ENCODE data around the gene FNDC3B. TPM values are rescaled to one million over a fixed set of nuclear protein-coding genes. Genes with fewer than 3 reads are reported as not detected.

The FNDC3B gene
- total RNA-seq, 1 donor from 2014 or later = 66.9 TPM

DNA sequence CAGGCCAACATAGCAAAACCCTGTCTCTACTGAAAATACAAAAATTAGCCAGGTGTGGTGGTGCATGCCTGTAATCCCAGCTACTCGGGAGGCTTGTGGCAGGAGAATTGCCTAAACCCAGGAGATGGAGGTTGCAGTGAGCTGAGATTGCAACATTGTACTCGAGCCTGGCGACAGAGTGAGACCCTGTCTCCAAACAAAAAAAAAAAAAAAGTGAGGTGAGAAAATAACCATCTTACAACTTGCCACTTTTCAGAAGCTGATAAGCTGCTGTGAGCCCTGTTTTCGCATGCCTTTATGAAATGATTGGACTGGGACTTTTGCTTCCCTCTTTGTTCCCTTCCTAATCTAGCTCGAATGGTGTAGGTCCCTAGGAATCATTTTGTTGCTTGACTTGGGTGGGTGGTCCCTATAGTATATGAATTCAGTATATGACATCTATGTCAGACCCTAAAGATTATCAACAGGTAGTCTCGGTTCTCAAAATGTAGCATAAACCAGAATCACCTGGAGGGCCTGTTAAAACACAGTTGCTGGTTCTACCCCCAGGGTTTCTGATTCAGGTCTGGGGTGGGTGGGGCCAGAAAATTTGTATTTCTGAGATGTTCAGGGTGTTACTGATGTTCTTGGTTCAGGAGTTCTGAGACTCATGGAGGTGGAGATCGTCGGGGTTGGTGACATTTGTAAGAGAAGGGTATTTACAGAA is 107.9 kb downstream of the FNDC3B start:
- DNase-seq (ENCODE audit: low read depth) = no peak

DNA sequence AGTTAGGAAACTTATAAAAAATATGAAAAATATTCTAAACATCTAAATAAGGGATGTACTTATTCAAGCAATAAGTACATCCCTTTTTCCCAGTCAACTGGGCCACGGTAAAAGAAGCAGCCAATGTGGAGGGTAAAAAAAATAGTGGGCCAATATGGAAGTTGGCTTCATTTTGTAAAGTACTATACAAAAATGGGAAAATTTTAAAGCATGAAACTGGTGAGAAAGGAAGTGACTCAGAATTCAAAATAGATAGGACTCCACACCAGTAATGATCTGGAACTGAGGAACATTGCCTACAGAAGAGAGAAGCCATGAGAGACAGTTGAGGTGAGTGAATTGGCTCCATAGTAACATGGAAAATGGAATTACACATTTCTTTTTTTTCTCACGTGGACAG is 108.9 kb downstream of the FNDC3B start:
- DNase-seq (ENCODE audit: low read depth) = no peak

DNA sequence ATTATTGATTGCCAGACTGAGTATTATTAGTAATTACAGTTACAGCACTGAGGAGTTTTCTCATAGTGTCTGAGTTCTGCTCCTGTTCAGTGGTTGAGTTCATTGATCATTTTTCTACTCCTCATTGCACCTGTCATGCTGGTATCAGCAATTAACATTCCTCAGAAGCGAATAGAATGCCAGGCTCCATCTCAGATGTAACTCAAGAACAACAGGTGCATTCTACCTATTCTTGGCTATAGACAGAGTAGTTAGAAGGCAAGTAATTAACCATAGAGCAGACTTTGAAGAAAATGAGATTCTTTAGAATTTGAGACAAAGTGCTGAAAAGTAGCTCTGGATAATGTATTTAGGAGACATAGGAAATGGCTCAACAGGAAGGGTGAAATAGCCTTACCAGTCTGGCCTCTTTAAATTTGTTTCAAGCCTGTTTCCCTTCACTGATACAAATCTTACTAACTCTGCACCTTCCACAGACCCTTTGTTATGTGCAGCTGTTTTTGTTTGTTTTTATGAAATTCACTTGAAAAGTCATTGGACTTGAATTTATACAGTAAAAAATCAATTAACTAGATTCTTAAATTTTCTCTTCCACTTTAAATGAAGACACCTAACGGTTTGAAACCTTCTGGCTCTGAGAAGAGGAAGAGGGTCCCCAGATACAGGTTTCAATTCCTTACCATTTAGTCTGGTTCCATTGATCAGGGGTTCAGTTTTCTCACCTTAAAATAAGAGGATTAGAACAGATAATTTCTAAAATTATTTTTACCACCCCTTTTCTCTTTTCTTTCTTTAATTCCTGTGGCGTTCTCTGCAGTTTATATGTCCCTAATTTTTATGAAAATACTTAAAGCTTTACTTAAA is 109.6 kb downstream of the FNDC3B start:
- DNase-seq (ENCODE audit: low read depth) = peak; percentile 67

DNA sequence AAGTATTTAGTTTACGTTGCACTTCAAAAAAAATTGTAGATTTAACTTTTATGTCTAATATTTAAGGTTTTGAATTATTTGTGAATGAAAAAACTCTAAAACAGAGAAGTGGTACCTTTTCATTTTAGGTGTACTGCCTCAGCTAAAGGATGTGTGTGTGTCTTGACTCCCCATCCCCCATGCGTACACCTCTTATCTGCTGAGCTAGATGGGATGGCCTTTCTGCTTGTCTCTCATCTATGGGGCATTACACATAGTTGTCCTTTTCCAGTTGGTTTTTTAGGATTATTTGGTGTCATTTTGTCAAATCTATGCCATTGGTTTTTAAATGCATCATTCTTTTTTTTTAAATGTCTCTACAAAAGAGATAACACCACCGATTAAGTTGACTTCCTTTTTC is 110.9 kb downstream of the FNDC3B start:
- no peak for DNase-seq (ENCODE audit: low read depth)

DNA sequence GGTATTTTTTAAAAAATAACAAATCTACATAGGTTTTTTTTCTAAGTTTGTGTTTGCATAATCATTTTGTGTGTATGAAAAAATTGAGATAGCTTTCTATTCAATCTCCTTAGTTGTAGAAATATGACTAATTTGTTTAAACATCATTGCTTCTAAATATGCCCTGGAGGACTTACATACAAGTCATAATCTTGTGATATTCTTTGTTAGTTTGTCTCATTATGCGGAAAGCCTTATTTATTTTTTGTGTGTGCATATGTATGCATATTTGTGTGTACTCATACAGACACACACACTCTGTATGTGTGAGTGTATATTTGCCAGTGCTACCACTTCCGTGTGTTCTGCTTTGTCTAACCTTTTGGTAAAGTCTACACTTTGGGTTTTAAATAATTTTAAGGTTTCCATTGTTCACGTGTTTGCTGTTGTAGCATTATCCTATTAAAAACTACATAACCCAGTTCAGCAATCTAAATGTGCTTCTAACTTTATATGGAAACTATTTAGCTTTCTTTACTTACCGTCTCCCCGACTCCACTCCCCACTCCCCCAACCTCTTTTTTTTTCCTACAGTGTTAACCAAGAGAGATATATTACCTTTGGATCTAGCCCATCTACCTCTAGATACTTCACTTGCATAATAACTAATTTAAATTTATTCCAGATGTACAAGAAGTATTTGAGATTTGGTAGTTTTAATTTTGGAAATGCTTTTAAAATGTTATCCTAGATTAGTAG is 111.7 kb downstream of the FNDC3B start:
- DNase-seq (ENCODE audit: low read depth) = no peak

DNA sequence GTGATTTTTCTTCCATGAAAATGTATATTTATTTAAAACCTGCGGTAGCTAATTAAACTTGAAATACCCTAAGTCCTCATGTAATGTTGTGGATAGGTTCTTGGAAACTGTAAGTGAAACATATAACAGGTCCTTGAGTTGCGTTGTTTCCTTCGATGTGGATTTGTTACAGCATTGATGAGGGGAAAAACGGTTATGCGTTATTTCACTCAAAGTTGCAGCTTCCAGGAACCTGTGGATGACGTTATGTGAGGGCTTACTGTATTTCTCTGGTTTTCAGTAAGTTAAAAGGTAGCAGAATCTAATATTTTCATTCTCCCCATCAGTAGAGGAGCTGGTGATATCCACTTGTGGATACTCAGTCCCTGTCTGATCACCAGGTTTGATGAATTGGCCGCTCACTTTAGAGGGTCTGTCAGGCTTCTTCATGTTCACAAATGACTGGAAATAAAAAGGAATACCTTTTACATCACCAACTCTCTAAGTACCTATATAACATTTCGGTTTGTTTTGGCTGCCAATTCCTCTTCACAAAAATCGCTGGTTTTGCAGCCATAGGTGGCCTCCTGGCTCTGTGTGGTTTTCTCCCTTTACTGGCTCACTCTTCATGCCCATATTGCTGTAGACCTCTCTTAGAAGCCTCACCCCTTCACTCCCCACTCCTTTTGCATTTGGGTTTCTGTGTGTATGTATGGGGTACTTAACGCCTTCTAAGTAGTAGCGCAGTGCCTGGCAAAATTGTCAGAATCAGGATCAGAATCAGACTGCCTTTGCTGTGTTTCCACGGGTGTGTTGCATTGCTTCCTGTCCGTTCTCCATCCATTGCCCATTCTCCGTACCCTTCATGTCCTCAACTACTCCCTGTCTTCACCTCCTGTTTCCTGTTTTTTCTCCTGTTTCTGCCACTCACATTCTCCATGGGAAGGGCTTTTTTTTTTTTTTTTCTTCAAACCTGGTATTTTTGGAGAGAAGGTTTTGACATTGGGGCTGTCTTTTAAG is 112.6 kb downstream of the FNDC3B start:
- DNase-seq (ENCODE audit: low read depth) = no peak

DNA sequence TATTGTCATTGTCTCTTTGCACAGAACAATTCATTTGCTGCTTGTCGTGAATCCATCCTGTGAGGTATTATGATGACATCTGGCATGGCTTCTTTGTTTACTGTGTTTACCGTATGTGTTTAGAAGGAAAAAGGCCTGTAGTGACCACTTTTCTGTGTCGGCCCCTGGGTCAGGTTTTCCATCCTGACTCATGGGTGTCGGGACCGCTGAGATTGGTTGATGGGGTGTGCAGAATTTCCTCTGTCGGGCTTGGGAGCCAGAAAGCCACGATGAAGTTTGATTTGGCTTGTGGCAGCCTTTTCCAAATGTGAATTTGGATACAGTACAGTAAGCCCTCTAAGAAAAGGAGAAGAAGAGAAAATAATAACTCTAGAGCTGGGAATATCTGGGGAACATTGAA is 113.5 kb downstream of the FNDC3B start:
- peak; percentile 65 for DNase-seq (ENCODE audit: low read depth)

DNA sequence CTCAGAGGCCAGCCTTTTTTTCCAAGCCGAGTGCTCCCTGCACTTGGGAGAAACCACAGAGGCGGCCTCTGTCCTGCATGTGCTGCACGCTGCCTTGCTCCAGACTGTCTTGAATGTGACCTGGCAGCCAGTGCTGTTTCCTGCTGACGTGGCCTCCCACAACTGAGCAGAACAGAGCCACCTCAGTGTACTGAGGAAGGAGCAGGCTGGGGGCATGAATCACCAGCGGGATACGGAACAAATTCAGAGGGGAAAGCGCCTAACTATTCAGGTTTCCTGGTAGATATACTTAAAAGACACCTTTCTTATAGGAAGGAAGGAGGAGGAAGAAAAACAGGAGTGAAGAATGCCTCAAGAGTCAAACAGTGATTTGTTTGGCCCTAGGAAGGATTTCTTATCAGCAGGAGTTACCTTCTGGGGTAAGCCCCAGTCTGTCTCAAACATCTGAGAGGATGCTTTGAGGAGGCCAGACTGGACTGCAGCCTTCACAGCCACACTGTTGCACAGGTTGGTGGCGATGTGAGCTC is 114.0 kb downstream of the FNDC3B start:
- DNase-seq (ENCODE audit: low read depth) = peak; percentile 93

DNA sequence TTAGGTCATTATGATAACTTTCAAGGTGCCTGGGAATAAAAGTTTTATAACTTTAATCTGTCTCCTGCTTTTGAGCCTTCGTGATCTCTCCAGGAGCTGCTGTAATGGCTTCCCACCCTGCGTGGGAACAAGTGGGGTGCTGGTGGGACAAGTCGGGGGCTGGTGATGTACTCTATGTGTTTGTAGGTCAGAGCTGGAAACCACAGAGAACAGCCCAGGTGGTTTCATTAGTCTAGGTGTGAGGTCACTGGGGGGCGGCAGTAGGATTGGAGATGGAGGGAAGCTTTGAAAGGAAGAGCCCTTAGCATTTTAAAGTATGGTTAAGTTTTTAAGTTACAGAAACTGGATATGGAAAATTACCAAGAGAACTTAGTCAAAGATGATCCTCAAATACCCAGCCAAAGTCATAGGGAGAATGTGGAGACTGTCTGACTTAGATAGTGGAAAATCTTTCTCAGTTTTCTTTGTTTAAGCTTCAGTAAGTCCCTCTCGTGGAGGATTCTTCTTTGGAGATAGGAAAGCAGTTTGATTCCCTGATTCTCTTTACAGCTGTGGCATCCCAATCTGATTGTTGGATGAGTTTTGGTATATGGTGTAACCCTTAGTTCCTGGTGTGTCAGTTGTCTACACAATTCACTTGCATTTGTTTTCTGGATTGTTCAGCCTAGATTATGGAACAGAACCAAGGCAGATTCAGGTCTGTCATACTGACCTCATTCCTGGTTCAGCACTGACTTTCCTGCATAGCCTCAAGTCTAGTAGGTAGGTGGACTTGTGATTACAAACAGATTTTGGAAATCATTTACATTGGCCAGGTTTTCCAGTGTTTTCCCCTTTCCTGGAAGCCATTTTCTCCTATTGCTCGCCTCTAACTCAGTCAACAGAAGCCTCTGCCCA is 115.6 kb downstream of the FNDC3B start:
- DNase-seq (ENCODE audit: low read depth) = no peak

DNA sequence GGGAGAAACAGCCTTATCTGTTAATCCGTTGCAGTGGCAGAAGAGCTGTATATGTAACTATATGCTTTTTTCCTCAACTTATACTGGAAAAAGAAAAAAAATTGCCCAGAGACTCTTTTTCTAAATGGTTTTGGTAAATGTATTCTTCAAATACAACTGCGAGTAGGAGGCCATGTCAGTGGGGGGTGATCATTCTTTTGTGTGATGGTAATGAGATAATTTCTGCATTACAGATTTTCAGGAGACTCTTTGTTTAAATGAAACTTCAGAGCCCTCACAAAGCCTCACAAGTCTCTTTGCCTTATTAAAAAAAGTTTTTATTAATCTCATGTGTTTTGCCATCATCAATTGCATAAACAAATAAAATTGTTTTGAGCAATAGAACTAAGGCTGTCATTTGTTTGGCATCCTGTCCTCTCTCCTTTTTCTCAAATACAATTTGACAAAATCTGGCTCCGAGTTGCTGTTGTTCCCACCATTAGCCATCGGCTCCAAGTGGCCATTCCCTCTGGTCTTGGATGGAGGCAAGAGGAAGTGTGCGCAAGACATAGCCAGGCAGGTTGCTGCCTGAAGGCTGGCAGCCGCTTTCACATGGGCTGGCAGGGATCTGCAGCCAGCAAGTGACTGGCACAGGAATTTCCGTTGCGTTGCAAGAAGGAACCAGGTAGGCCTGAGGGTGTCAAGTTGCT is 116.7 kb downstream of the FNDC3B start:
- no peak for DNase-seq (ENCODE audit: low read depth)

DNA sequence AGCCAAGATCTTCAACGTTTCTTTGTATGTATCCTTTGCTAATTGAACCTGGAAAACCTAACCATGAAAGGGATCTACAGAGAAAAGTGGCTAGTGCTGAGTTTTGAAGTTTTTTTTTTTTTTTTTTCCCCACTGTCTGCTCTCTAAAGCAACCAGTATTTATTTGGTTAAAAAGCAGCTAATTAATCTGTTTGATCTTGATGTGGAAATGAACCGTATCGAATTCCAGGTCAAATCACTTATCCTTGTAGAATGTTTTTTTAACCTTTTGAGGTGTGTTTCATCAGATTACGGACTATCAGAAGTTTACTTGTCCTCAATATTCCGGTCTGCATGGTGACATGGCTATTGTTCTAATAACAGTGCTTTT is 117.2 kb downstream of the FNDC3B start:
- no peak for DNase-seq (ENCODE audit: low read depth)

DNA sequence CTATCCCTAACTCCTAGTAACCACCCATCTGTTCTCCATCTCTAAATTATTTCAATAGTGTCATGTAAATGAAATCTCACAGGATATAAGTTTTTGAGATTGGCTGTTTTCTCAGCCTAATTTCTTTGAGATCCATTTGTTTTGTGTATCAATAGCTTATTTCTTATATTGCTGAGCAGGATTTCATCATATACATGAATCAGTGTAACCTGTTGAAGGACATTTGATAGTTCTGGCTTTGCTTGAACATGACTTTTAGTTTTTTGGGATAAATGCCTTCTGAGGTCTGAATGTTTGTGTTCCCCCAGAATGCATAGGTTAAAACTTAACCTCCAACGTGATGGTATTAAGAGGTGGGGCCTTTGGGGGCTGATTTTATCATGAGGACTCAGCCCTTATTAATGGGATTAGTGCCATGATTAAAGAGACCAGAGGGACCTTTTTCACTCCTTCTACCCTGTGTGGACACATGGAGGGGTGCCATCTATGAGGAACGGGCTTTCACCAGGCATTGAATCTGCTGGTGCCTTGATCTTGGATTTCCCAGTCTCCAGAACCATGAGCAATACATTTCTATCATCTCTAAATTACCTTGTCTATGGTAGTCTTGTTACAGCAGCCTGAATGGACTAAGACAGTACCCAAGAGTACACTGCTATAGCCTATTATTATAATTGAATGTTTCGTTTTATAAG is 118.3 kb downstream of the FNDC3B start:
- no peak for DNase-seq (ENCODE audit: low read depth)

DNA sequence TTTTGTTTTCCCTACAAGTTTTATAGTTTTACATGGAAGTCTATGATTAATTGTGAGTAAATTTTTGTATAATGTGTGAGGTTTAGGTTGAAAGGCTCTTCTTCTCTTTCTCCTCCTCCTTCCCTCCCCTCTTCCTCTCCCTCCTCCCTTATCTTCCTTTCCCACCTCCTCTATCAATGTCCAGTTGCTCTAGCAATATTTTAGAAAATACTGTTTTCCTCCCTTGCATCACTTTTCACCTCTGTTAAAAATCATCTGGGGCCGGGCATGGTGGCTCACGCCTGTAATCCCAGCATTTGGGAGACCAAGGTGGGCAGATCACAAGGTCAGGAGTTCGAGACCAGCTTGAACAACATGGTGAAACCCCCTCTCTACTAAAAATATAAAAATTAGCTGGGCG is 119.4 kb downstream of the FNDC3B start:
- no peak for DNase-seq (ENCODE audit: low read depth)

DNA sequence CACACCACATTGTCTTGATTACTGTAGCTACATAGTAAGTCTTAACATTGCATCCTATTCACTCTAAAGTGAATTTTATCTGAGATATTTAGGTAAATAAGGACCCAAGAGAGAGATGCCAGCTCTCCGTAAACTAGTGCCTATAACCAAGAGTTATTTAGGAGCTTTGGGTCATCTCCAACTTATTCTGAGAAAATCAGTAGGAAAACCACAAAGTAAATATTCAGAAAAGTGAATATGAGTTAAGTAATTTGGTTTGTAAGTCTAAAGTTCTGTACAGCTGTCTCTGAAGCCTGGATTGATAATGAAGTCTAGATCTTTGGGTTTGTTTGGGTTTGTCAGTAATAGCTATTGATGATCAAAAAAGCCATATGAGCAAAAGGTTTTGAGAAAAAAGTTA is 120.0 kb downstream of the FNDC3B start:
- DNase-seq (ENCODE audit: low read depth) = no peak

DNA sequence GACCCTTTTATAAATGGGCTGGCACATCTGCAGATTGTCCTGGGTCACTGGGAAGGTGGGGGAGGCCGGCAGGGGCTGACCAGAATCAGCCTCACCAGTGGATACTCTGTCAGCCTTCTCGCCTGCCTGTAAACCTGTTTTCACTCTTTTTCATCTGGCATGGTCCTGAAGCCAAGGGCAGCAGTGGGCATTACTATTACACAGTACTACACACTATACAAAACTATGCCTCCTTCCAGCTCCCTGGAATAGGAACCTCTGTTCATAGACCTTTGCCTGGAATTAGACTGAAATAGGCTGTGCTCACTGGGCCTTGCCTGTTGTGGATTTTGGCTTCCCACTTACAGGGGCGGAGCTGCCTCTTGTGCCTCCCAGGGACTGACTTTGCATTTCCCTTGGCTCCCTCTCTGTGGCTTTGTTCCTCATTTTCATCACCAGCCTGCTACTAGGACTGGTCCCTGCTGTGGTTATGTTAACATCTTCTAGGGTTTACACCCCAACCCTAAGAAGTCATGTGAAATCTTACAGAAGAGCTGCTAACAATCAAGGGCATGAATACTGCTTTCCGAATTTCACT is 120.7 kb downstream of the FNDC3B start:
- DNase-seq (ENCODE audit: low read depth) = no peak

DNA sequence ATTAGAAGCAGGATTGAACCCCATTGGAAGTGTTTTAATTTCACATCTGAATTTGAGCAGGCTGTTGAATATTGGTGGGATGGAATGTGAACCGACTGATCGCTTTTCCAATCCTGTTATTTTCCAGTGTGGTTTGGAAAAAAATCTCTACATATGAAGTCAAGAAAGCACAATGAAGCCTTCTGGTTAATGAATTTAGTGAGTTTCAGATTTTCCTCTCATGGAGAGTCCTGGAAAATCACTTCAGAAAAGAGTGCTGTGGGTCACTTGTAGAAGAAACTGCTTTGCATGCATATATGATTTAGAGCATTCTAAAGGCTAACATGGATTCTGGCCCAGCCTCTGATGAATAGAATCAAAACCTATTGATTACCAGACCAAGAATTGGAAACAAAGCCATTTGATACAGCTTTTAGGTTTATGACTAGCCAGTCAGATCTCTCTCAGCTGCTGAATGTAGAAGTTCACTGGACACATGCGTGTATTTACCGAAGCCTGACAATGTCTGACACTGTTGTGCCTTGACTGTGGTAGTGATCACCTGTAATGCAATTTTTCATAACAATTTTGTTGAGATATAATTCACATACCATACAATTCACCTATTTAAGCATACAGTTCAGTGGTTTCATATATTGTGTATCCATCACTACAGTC is 121.9 kb downstream of the FNDC3B start:
- no peak for DNase-seq (ENCODE audit: low read depth)

DNA sequence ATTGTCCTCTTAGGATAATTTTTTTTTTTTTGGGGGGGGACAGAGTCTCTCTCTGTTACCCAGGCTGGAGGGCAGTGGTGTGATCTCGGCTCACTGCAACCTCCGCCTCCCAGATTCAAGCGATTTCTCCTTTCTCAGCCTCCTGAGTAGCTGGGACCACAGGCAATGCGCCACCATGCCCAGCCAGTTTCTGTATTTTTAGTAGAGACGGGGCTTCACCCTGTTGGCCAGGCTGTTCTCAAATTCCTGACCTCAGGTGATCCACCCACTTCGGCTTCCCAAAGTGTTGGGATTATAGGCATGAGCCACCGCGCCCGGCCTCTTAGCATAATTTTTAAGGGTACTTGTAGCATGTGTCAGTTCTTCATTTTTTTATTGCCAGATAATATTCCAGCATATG is 122.6 kb downstream of the FNDC3B start:
- no peak for DNase-seq (ENCODE audit: low read depth)

Data from myocyte (in vitro differentiated cells).